Measurements from ENCODE around the gene FLT1. TPM values are rescaled to one million over a fixed set of nuclear protein-coding genes. Genes with fewer than 3 reads are reported as not detected.

FLT1 gene
- polyA plus RNA-seq, 2 of the 4 experiments (the other 2 are of a cell fraction): not detected

- 91% methylated on average over 2 of the region's 2 CpGs for WGBS (ENCODE audit: missing lambda C conversion rate)
- no peak for FAIRE-seq
Measured at GRCh38 chr13:28299916-28300315, 195.0 kb downstream of the FLT1 start.

GRCh38 chr13:28297341-28297740 lies 197.6 kb downstream of the FLT1 start:
- no peak overlapping the region for H3K27ac ChIP-seq
- no peak overlapping the region for H3K4me3 ChIP-seq
- POLR2A ChIA-PET: no interaction called here
- no peaks in the 10 kb centered on the region for H3K4me1 ChIP-seq
- FAIRE-seq: no peak
- no peak for DNase-seq (ENCODE audit: low read depth in 1 of 2, low spot score in 1 of 2)
- CTCF ChIA-PET: no interaction called here
- no peak for ATAC-seq
- 89% methylated on average over 3 of the region's 3 CpGs for WGBS (ENCODE audit: missing lambda C conversion rate)
- no peaks in the 10 kb centered on the region for H3K9me3 ChIP-seq
- no peak overlapping the region for H3K4me2 ChIP-seq
- TF ChIP-seq REST (IDR thresholded peaks at IDR 0.05) (no peak), RFX5 (IDR thresholded peaks at IDR 0.05) (no peak), RCOR1 (IDR thresholded peaks at IDR 0.05; ENCODE audit: low read depth, low read length) (no peak), FOSL2 (IDR thresholded peaks at IDR 0.05) (no peak), FOSL2 (CRISPR knock-in tag; IDR thresholded peaks at IDR 0.05) (no peak), HEYL (CRISPR knock-in tag; IDR thresholded peaks at IDR 0.05) (no peak), ATOH8 (CRISPR knock-in tag; IDR thresholded peaks at IDR 0.05; ENCODE audit: low read depth) (no peak), FOXS1 (CRISPR knock-in tag; IDR thresholded peaks at IDR 0.05) (no peak), RAD21 (conservative IDR thresholded peaks at IDR 0.05 in 1 of 2, IDR thresholded peaks at IDR 0.05 in 1 of 2) (no peak), RNF2 (IDR thresholded peaks at IDR 0.05; ENCODE audit: borderline replicate concordance, low read depth) (no peak), JUNB (IDR thresholded peaks at IDR 0.05) (no peak), HMGXB4 (CRISPR knock-in tag; IDR thresholded peaks at IDR 0.05; ENCODE audit: borderline replicate concordance) (no peak), TP53 (CRISPR knock-in tag; IDR thresholded peaks at IDR 0.05) (no peak), ZNF302 (CRISPR knock-in tag; IDR thresholded peaks at IDR 0.05) (no peak)

More at GRCh38 chr13:28299916-28300315, 195.0 kb downstream of the FLT1 start:
- POLR2A ChIA-PET: no interaction called here
- CTCF ChIA-PET: no interaction called here
- no peak for DNase-seq (ENCODE audit: low read depth in 1 of 2, low spot score in 1 of 2)
- Histone ChIP-seq H3K4me1 (no peaks in the 10 kb centered on the region), H3K4me2 (no peak overlapping the region), H3K9me3 (no peaks in the 10 kb centered on the region), H3K27ac (no peak overlapping the region), H3K4me3 (no peak overlapping the region)
- no peak for ATAC-seq
- TF ChIP-seq USF2 (IDR thresholded peaks at IDR 0.05) (no peak), HOXA7 (CRISPR knock-in tag; IDR thresholded peaks at IDR 0.05) (no peak), REST (IDR thresholded peaks at IDR 0.05) (no peak), CHD4 (IDR thresholded peaks at IDR 0.05; ENCODE audit: borderline replicate concordance) (no peak), E2F6 (IDR thresholded peaks at IDR 0.05; ENCODE audit: borderline replicate concordance, low read depth) (no peak), ZC3H11A (IDR thresholded peaks at IDR 0.05) (no peak), ZNF302 (CRISPR knock-in tag; IDR thresholded peaks at IDR 0.05) (no peak)

Data from A549 (cell line).